Upper lobe of right lung (tissue), 1 donor: ENCODE results near the gene OR12D2. TPM values are rescaled to one million over a fixed set of nuclear protein-coding genes. Genes with fewer than 3 reads are reported as not detected.

ENCODE experiments used
- ATAC-seq: fragments of 200-7000 bp; cut with Tn5 transposase; one replicate; pipeline ENCODE4 v1.9.1; 2020; ENCODE audit warnings: mild to moderate bottlenecking, moderate library complexity
- DNase-seq: peaks from one replicate; pipeline ENCODE4 v3.0.0-alpha.2; 2020
- H3K27ac ChIP-seq: fragments of 200-600 bp; one replicate; pipeline ENCODE4 v1.8.0; 2022
- H3K27me3 ChIP-seq: fragments of 200-600 bp; one replicate; pipeline ENCODE4 v1.8.0; 2022; ENCODE audit warnings: mild to moderate bottlenecking
- H3K36me3 ChIP-seq: fragments of 200-600 bp; one replicate; pipeline ENCODE4 v1.8.0; 2022
- H3K4me1 ChIP-seq: fragments of 200-600 bp; one replicate; pipeline ENCODE4 v1.8.0; 2022
- H3K4me3 ChIP-seq: fragments of 200-600 bp; one replicate; pipeline ENCODE4 v1.8.0; 2022; ENCODE audit warnings: mild to moderate bottlenecking
- H3K9me3 ChIP-seq: fragments of 200-600 bp; one replicate; pipeline ENCODE4 v1.8.0; 2022
- intact Hi-C: fragments of 100-400 bp; cut with DNase I; formaldehyde crosslinking; loops from one replicate; pipeline ENCODE4 v1.11.0; 2022
- total RNA-seq: library from RNA; stranded (reverse); fragmentation: NEBNext Ultra II Directional; extraction: Animal tissue kit (Norgen Biotek cat#: 25700); gene quantifications from one replicate; pipeline ENCODE4 v1.2.1, GENCODE V29; 2021
- TF ChIP-seq, protein P1 (sequence below): fragments of 200-600 bp; IDR thresholded peaks from one replicate; pipeline ENCODE4 v1.8.0; 2022; ENCODE audit warnings: antibody characterized with exemption
- donor health status: DM: no; HTN: yes; CAD: no; lungs with severe emphysema.

OR12D2 gene
- total RNA-seq, 1 donor from 2014 or later, result not detected

DNA sequence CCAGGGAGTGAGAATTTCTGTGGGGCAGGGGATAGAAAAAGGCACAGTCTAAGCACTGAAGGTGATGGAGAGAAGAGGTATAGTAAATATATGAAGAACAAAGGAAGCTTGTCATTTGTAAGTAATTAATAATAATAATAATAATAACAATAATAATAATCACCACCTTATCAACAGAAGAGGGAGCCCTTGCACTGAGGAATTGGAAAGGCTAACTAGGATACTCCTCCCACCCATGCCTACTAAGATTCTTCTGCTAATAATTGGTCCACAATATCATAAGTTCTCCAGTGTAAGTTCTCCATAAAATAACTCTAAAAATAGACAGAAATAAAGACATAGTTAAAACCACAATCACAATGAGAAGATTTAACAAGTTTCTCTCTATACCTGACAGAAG lies 19.4 kb upstream of the OR12D2 start:
- Histone ChIP-seq H3K4me3 (no peak overlapping the region), H3K36me3 (no peaks in the 10 kb centered on the region), H3K9me3 (no peaks in the 10 kb centered on the region), H3K4me1 (no peaks in the 10 kb centered on the region), H3K27me3 (no peaks in the 10 kb centered on the region), H3K27ac (no peak overlapping the region)
- ATAC-seq (no peak), DNase-seq (no peak)
- TF ChIP-seq, protein P1, sequence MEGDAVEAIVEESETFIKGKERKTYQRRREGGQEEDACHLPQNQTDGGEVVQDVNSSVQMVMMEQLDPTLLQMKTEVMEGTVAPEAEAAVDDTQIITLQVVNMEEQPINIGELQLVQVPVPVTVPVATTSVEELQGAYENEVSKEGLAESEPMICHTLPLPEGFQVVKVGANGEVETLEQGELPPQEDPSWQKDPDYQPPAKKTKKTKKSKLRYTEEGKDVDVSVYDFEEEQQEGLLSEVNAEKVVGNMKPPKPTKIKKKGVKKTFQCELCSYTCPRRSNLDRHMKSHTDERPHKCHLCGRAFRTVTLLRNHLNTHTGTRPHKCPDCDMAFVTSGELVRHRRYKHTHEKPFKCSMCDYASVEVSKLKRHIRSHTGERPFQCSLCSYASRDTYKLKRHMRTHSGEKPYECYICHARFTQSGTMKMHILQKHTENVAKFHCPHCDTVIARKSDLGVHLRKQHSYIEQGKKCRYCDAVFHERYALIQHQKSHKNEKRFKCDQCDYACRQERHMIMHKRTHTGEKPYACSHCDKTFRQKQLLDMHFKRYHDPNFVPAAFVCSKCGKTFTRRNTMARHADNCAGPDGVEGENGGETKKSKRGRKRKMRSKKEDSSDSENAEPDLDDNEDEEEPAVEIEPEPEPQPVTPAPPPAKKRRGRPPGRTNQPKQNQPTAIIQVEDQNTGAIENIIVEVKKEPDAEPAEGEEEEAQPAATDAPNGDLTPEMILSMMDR, result no peak
- intact Hi-C loops, result no loop called here

DNA sequence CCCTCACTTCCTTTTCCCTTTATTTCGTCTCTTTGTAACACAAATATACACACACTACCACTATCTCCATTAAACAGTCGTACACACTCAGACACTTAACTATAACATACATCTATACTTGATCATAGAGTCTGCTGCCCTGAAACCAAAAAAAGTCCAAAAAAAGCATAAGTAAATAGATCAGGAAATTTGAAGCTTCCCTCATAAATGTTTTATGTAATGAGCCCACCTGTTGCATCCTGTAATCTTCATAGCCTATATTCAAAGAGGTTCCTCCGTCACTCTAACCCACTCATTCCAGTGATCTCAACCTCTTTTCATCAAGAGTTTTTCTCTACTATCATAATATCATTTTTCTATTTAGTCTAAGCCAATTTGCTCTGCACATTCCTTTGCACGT lies 6.9 kb upstream of the OR12D2 start:
- no peak for DNase-seq
- no peaks in the 10 kb centered on the region for H3K4me1 ChIP-seq

DNA sequence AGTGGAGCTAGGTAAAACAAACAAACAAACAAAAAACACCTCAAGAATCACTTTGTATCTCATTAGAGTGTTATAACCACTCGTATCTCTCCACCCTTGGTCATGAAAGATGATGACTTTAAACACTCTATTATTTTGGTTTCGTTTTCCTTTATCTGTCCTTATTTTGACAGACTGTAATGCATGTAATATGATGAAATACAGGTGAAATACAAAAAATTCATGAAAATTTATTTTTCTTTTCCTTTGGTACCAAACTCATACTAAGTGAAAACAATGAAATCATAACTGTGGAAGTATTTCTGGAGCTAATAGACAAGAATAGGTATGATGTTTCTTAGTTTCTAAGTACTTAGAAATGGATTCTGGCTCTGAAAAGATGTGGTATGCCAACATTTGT lies 4.1 kb downstream of the OR12D2 start:
- TF ChIP-seq, protein P1, result no peak
- intact Hi-C loops, result no loop called here
- ATAC-seq (no peak), DNase-seq (no peak)
- no peak overlapping the region for H3K27ac ChIP-seq
- H3K9me3 ChIP-seq, result no peaks in the 10 kb centered on the region
- H3K4me3 ChIP-seq, result no peak overlapping the region
- H3K36me3 ChIP-seq, result no peaks in the 10 kb centered on the region
- H3K27me3 ChIP-seq, result no peaks in the 10 kb centered on the region
- H3K4me1 ChIP-seq, result no peaks in the 10 kb centered on the region

More for the DNA sequence above, 6.9 kb upstream of the OR12D2 start:
- intact Hi-C loops, result no loop called here
- TF ChIP-seq, protein P1, result no peak
- Histone ChIP-seq H3K27me3 (no peaks in the 10 kb centered on the region), H3K27ac (no peak overlapping the region), H3K36me3 (no peaks in the 10 kb centered on the region), H3K9me3 (no peaks in the 10 kb centered on the region), H3K4me3 (no peak overlapping the region)
- ATAC-seq, result no peak

DNA sequence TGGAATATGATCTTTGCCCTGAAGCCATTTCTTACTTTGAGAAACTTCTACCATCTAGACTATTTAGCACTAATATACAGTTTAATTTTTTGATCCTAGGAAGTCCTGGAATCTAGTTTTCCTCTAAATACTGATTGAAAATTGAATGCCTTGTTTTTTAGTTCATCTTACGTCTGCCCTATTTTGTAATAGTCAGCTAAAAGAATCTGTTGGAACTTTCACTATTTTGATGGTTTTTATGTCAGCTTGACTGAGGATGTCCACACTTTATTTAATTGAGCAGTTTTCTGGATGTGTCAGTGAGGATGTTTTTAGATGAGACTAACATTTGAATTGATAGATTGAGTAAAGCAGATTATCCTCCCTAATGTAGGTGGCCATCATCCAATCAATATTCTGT lies 8.4 kb downstream of the OR12D2 start:
- H3K27me3 ChIP-seq, result no peaks in the 10 kb centered on the region
- no peaks in the 10 kb centered on the region for H3K4me1 ChIP-seq
- H3K9me3 ChIP-seq, result no peaks in the 10 kb centered on the region
- no peak overlapping the region for H3K27ac ChIP-seq
- DNase-seq (no peak), ATAC-seq (no peak)
- intact Hi-C loops, result no loop called here
- TF ChIP-seq, protein P1, result no peak
- H3K4me3 ChIP-seq, result no peak overlapping the region
- no peaks in the 10 kb centered on the region for H3K36me3 ChIP-seq

DNA sequence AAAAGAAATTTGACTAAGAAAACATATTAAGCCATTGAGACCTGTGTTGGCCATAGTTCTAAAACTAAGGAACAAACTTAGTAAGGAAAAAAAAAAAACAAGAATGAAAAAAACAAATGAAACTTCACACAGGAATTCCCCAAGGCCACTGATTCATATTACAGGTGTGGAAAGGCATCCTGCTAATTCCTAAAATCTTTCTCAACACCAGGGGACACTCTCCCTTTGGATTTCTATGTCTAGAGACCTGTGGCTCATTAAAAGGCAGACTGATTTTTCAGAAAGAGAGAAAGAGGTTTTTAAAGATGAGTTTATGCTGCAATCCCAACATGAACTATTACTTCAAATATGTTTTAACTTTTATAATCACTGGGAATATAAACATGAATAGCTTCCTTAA lies 19.2 kb downstream of the OR12D2 start, which contains the start of gene OR12D1:
Gene OR12D1, plus strand, starts transcription at position 341 of the 400 bp plus-strand sequence.
- Histone ChIP-seq H3K27ac (no peak within 1 kb of the TSS), H3K27me3 (no peaks in the 10 kb centered on the region), H3K4me1 (no peaks in the 10 kb centered on the region), H3K36me3 (no peaks in the 10 kb centered on the region), H3K4me3 (no peak within 1 kb of the TSS), H3K9me3 (no peaks in the 10 kb centered on the region)
- DNase-seq (no peak), ATAC-seq (no peak)
- intact Hi-C loops, result no loop called here
- TF ChIP-seq, protein P1, result no peak

DNA sequence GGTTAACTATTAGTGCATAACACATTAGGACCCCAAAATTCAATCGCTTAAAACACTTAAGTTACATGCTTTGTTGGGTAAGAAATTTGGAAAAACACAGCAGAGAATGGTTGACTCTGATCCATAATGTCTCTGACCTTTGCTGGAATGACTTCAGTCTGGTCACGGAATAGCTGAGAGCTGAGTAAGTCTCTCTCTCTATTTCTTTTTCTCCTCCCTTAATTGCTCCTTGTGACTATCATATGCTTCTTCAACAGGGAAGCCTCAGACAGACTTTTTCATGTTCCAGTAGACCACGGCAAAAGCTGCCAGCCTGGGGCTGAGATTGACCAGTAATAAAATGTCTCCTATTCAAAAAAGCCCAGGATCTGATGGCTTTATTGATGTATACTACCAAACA lies 24.1 kb downstream of the OR12D2 start:
- TF ChIP-seq, protein P1, result no peak
- H3K27ac ChIP-seq, result no peak overlapping the region
- H3K27me3 ChIP-seq, result no peaks in the 10 kb centered on the region
- no peak overlapping the region for H3K4me3 ChIP-seq
- no peaks in the 10 kb centered on the region for H3K4me1 ChIP-seq
- intact Hi-C loops, result no loop called here
- no peak for DNase-seq
- H3K9me3 ChIP-seq, result no peaks in the 10 kb centered on the region
- no peak for ATAC-seq
- no peaks in the 10 kb centered on the region for H3K36me3 ChIP-seq
